Ishikawa (cell line): ENCODE results near the gene MIA.

ENCODE experiments used
- CREB1 ChIP-seq: IDR thresholded peaks from 2 replicates; pipeline ENCODE4 v1.6.1; 2012; ENCODE audit warnings: low read depth
- FOXM1 ChIP-seq: IDR thresholded peaks from 2 replicates; pipeline ENCODE4 v1.6.1; 2012; ENCODE audit warnings: low read depth, borderline replicate concordance
- RAD21 ChIP-seq: IDR thresholded peaks from 2 replicates; pipeline ENCODE4 v1.6.1; 2012; ENCODE audit warnings: low read depth
- REST ChIP-seq: IDR thresholded peaks from 2 replicates; pipeline ENCODE4 v1.6.1; 2012; ENCODE audit warnings: low read depth, mild to moderate bottlenecking
- TAF1 ChIP-seq: IDR thresholded peaks from 2 replicates; pipeline ENCODE4 v1.6.1; 2012; ENCODE audit warnings: low read depth, mild to moderate bottlenecking
- TCF12 ChIP-seq: IDR thresholded peaks from 2 replicates; pipeline ENCODE4 v1.6.1; 2012; ENCODE audit warnings: low read depth
- TEAD4 ChIP-seq: IDR thresholded peaks from 2 replicates; pipeline ENCODE4 v1.6.1; 2012
- USF1 ChIP-seq: IDR thresholded peaks from 2 replicates; pipeline ENCODE4 v1.6.1; 2012

- TF ChIP-seq USF1: peak; percentile 57; the same call in 1 of the 2 replicates
- TF ChIP-seq CREB1: no peak
- no peak for TF ChIP-seq REST
- no peak for TF ChIP-seq TEAD4
- TF ChIP-seq RAD21: no peak
- no peak for TF ChIP-seq TAF1
- TF ChIP-seq TCF12: no peak
- no peak for TF ChIP-seq FOXM1
Observed at GRCh38 chr19:40741527-40742390, 33.6 kb upstream of the MIA start.
